ENCODE data around the gene MRPL36. TPM values are rescaled to one million over a fixed set of nuclear protein-coding genes. Genes with fewer than 3 reads are reported as not detected.

Gene MRPL36
- total and polyA plus RNA-seq, 8 donors: 4.9 to 101 (median 72.8) TPM

DNA sequence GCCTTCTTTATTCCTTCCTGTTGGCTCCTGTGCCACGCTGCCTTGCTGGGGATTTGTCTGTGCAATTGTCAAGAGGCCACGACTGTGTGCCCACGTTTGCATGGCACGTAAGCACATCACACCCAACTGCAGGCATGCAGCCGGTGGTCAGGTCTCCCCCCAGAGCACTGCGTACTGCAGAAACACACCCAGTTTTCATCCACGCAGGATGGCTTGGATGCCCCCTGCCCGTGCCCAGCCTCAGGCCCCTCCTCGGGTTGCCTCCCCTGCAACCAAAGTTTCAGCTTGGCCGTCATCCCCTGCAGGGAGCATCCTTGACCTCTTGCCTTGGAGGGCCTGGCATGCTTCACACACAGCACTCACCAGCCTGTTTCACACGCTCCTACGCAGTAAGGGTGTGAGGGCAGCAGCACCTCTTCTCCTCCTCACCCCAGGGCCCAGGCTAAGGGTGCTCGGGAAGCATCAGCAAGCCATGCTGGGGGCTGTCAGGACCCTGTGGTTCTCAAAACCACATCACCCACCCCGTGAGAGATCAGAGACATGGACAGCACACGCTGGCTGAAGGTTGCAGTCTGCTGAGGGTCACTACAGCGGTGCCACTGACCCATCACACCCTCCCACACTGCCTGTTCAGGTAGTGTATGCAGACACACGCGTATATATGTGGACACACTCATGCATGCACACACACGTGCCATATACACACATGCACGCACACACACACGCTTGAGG lies 3.1 kb downstream of the MRPL36 start:
- H3K27ac ChIP-seq: no peak overlapping the region
- peak overlapping the region in 1 of 4 donors; percentile 3 for H3K4me3 ChIP-seq
- WGBS, 5 donors: 88 to 93% (median 90%) methylated on average over 14 to 21 of the region's 21 CpGs
- DNase-seq: no peak
- no peaks in the 10 kb centered on the region for H3K9me3 ChIP-seq
- no peaks in the 10 kb centered on the region for H3K27me3 ChIP-seq
- peaks cover 7 to 38% (median 32%) of the 10 kb centered on the region in 4 donors for H3K4me1 ChIP-seq
- peaks cover 13 to 29% (median 28%) of the 10 kb centered on the region in 4 donors for H3K36me3 ChIP-seq
- intact Hi-C loops (cut with DNase I; ENCODE audit: low total_unique reads): no loop called here
- no peak for TF ChIP-seq POLR2A (IDR thresholded peaks at IDR 0.05)
- no peak for TF ChIP-seq CTCF (IDR thresholded peaks at IDR 0.05)
- no peak for TF ChIP-seq POLR2AphosphoS5 (IDR thresholded peaks at IDR 0.05)
- TF ChIP-seq EP300 (IDR thresholded peaks at IDR 0.05): no peak

- no peaks in the 10 kb centered on the region for H3K27me3 ChIP-seq
- H3K27ac ChIP-seq: no peak overlapping the region
- peaks cover 7 to 38% (median 32%) of the 10 kb centered on the region in 4 donors for H3K4me1 ChIP-seq
- intact Hi-C loops (cut with DNase I; ENCODE audit: low total_unique reads): no loop called here
- no peak for DNase-seq
- no peak overlapping the region for H3K4me3 ChIP-seq
- H3K36me3 ChIP-seq: peaks cover 13 to 29% (median 28%) of the 10 kb centered on the region in 4 donors
- WGBS, 5 donors: 85 to 93% (median 87%) methylated on average over 6 to 8 of the region's 8 CpGs
- no peak for TF ChIP-seq POLR2A (IDR thresholded peaks at IDR 0.05)
- TF ChIP-seq CTCF (IDR thresholded peaks at IDR 0.05): no peak
- TF ChIP-seq POLR2AphosphoS5 (IDR thresholded peaks at IDR 0.05): no peak
- no peak for TF ChIP-seq EP300 (IDR thresholded peaks at IDR 0.05)
- no peaks in the 10 kb centered on the region for H3K9me3 ChIP-seq
These were observed 3.7 kb downstream of the MRPL36 start for GRCh38 chr5:1795931-1796330.

GRCh38 chr5:1795506-1795905 lies 4.1 kb downstream of the MRPL36 start:
- no peaks in the 10 kb centered on the region for H3K9me3 ChIP-seq
- intact Hi-C loops (cut with DNase I; ENCODE audit: low total_unique reads): no loop called here
- TF ChIP-seq POLR2A (IDR thresholded peaks at IDR 0.05): no peak
- TF ChIP-seq EP300 (IDR thresholded peaks at IDR 0.05): no peak
- no peak for TF ChIP-seq POLR2AphosphoS5 (IDR thresholded peaks at IDR 0.05)
- no peak for TF ChIP-seq CTCF (IDR thresholded peaks at IDR 0.05)
- no peaks in the 10 kb centered on the region for H3K27me3 ChIP-seq
- no peak overlapping the region for H3K27ac ChIP-seq
- H3K36me3 ChIP-seq: peaks cover 13 to 29% (median 28%) of the 10 kb centered on the region in 4 donors
- WGBS, 5 donors: 78 to 87% (median 83%) methylated on average over 6 to 13 of the region's 13 CpGs
- H3K4me1 ChIP-seq: peaks cover 7 to 35% (median 28%) of the 10 kb centered on the region in 4 donors
- DNase-seq: no peak
- H3K4me3 ChIP-seq: no peak overlapping the region

DNA sequence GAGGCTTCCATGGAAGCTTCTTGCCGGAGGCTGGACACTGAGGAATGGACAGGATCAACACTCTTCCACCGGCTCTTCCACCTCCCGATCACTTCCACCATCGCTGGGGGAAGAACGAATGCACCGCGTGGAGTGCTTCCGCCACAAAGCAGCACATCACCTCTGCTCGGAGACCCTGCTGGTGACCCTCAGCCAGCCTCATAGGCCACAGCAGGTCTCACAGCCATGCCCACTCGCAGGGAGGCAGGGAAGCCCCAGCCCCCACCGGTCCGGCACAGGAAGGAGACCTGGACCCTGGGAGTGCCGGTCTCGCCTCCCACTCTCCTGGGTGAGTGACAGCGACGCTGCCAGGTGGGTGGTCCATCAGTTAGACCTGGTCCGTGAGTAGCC lies 4.7 kb downstream of the MRPL36 start:
- TF ChIP-seq POLR2AphosphoS5 (IDR thresholded peaks at IDR 0.05): no peak
- no peak for TF ChIP-seq POLR2A (IDR thresholded peaks at IDR 0.05)
- no peak for TF ChIP-seq EP300 (IDR thresholded peaks at IDR 0.05)
- no peak for TF ChIP-seq CTCF (IDR thresholded peaks at IDR 0.05)
- intact Hi-C loops (cut with DNase I; ENCODE audit: low total_unique reads): no loop called here
- Histone ChIP-seq H3K27ac (no peak overlapping the region), H3K4me3 (no peak overlapping the region), H3K27me3 (no peaks in the 10 kb centered on the region), H3K36me3 (peaks cover 13 to 29% (median 28%) of the 10 kb centered on the region in 4 donors), H3K9me3 (no peaks in the 10 kb centered on the region), H3K4me1 (peaks cover 7 to 37% (median 25%) of the 10 kb centered on the region in 4 donors)
- WGBS, 5 donors: 82 to 92% (median 84%) methylated on average over 10 to 17 of the region's 17 CpGs
- DNase-seq: no peak
